ENCODE measurements around the gene PRICKLE2.

DNA sequence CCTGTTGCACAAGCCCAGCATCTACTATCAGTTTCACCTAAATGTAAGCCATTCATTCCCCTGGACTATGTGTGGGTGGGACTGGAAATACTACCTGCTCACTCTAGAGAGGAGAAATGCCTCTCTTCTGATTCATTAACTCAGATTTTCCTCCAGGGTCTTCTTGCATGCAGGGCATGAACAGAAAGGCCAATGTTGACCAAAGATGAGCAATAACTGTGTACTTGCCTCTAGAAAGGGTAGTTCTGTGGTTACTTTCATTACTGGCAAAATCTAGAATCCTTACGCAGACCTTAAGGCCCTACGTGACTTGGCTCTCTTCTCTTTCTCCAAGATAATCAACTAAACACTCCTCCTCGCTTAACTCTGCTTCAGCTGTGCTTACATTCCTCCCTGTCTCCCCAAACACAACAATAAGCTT, 120.6 kb downstream of the PRICKLE2 start:
- TF ChIP-seq, protein P1, sequence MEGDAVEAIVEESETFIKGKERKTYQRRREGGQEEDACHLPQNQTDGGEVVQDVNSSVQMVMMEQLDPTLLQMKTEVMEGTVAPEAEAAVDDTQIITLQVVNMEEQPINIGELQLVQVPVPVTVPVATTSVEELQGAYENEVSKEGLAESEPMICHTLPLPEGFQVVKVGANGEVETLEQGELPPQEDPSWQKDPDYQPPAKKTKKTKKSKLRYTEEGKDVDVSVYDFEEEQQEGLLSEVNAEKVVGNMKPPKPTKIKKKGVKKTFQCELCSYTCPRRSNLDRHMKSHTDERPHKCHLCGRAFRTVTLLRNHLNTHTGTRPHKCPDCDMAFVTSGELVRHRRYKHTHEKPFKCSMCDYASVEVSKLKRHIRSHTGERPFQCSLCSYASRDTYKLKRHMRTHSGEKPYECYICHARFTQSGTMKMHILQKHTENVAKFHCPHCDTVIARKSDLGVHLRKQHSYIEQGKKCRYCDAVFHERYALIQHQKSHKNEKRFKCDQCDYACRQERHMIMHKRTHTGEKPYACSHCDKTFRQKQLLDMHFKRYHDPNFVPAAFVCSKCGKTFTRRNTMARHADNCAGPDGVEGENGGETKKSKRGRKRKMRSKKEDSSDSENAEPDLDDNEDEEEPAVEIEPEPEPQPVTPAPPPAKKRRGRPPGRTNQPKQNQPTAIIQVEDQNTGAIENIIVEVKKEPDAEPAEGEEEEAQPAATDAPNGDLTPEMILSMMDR (IDR thresholded peaks at IDR 0.05), result no peak
- no peak for TF ChIP-seq POLR2A (IDR thresholded peaks at IDR 0.05)

Data from testis (tissue), 2 donors.